SKM-1 treated with dmso at 0.1 percent for 144 hours (cell line): ENCODE data around the gene CATSPER4.

Experiments
- DNase-seq: peaks from one replicate; lab custom pipeline; 2025; ENCODE audit not compliant: unreplicated experiment; lab: John Stamatoyannopoulos, UW

The CATSPER4 gene

GRCh38 chr1:26189331-26189730, 1.1 kb upstream of the CATSPER4 start:
- no peak for DNase-seq

- no peak for DNase-seq
Measured at GRCh38 chr1:26189751-26190275, 589 bp upstream of the CATSPER4 start.

GRCh38 chr1:26191739-26192138, 1.3 kb downstream of the CATSPER4 start:
- no peak for DNase-seq

- no peak for DNase-seq
Measured at GRCh38 chr1:26195805-26196204, 5.4 kb downstream of the CATSPER4 start.

GRCh38 chr1:26197301-26197700, 6.9 kb downstream of the CATSPER4 start:
- no peak for DNase-seq

- DNase-seq = no peak
Measured at GRCh38 chr1:26197813-26198212, 7.4 kb downstream of the CATSPER4 start.

- no peak for DNase-seq
Measured at GRCh38 chr1:26200413-26200812, 10.0 kb downstream of the CATSPER4 start.

GRCh38 chr1:26203642-26204318, 13.4 kb downstream of the CATSPER4 start:
- no peak for DNase-seq

GRCh38 chr1:26210147-26210870, 19.9 kb downstream of the CATSPER4 start:
- DNase-seq = no peak

GRCh38 chr1:26212726-26213125, 22.3 kb downstream of the CATSPER4 start:
- DNase-seq = no peak

GRCh38 chr1:26213335-26213905, 23.0 kb downstream of the CATSPER4 start:
- DNase-seq = no peak

- no peak for DNase-seq
Measured at GRCh38 chr1:26215246-26215645, 24.8 kb downstream of the CATSPER4 start.

GRCh38 chr1:26218906-26219494, 28.6 kb downstream of the CATSPER4 start:
- no peak for DNase-seq

GRCh38 chr1:26220199-26220912, 30.0 kb downstream of the CATSPER4 start:
- no peak for DNase-seq

- no peak for DNase-seq
Measured at GRCh38 chr1:26221094-26221493, 30.7 kb downstream of the CATSPER4 start.

- DNase-seq = no peak
Measured at GRCh38 chr1:26224606-26225005, 34.2 kb downstream of the CATSPER4 start.

- DNase-seq = no peak
Measured at GRCh38 chr1:26225033-26225831, 34.8 kb downstream of the CATSPER4 start.

- peak; percentile 4 for DNase-seq
Measured at GRCh38 chr1:26230682-26231081, 40.3 kb downstream of the CATSPER4 start.

GRCh38 chr1:26233903-26234643, 43.7 kb downstream of the CATSPER4 start, which contains the start of gene CEP85:
Gene CEP85 (plus strand): TSS chr1:26234200. CDS start chr1:26239784, 5,584 bp downstream.
- peak; percentile 96 for DNase-seq
